NCI-H446 (cell line): ENCODE measurements around the gene ZNF76.

Experiments used
- DNase-seq, 2 experiments: peaks; one replicate each; lab custom pipeline; 2025; lab: John Stamatoyannopoulos, UW

Gene ZNF76

DNA sequence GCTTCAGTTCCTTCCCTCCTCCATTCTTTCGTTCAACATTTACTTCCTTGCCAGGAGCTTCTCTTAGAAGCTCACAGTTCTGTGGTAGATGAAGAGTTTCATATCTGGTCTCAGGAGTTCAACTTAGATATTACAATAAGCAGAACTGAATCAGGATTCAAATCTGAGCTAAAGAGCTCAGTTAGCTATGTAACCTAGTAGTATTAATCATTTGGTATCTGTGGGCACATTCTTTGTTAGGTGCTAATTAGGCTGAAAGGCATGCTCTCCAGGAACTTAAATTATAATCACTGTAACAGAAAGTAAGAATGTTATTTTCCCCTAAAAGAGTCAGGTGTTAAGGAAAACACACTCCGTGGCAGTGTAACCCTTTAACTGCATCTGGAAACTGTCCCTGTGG, 8.4 kb downstream of the ZNF76 start:
- no peak for DNase-seq

DNA sequence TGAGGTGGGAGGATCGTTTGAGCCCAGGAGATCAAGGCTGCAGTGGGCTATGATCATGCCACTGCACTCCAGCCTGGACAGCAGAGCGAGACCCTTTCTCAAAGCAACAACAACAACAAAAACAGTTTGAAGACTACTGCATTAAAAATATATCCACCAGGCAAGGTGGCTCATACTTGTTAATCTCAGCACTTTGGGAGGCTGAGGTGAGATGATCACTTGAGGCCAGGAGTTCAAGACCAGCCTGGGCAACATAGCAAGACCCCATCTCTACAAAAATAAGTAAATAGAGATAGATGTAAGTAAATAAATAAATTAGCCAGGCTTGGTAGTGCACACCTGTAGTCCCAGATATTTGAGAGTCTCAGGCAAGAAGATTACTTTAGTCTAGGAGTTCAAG, 12.5 kb downstream of the ZNF76 start:
- no peak for DNase-seq

- DNase-seq, result no peak
Observed at GRCh38 chr6:35273822-35274559, 14.5 kb downstream of the ZNF76 start.

GRCh38 chr6:35275744-35276260, 16.3 kb downstream of the ZNF76 start:
- DNase-seq, result no peak

DNA sequence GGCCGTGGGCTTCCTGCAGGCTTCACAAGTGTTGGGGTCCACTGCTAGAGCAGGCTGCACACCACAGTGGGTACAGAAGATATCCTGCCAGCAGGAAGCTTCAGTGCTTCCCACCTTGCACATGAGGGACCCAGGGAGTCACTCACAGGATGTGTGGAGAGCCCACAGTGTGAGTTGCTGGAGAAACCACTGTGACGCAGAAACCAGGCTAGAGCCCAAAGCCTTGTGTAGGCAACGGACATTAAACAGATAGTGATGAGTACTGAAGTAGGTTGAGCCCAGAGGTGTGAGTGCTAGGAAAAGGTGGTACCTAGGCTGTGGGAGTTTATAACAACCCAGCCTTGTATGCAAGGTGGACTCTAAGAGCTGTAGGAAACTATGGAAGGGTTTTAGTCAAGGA, 19.2 kb downstream of the ZNF76 start:
- no peak for DNase-seq

- no peak for DNase-seq
Observed at GRCh38 chr6:35280903-35281302, 21.4 kb downstream of the ZNF76 start.

DNA sequence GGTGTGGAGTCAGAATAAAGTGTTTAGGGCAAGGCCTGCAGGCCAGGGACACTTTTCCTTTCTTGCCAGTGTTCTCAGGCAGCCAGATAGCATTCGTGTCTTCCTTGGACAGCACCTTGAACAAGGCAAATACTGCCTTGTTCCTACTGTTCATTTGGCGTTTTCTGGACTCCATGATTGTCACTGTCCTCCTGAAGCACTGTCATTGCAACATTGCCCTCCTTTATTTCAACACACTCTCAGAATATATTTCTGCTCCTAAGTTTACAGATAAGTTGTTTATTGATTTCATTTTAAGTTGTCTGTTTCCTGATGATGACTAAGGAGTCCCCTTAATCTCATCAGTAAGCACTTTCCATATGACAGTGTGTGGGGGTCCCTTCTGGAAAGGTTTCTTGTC, 22.9 kb downstream of the ZNF76 start:
- no peak for DNase-seq

- DNase-seq, result no peak
Observed at GRCh38 chr6:35283361-35283760, 23.8 kb downstream of the ZNF76 start.

DNA sequence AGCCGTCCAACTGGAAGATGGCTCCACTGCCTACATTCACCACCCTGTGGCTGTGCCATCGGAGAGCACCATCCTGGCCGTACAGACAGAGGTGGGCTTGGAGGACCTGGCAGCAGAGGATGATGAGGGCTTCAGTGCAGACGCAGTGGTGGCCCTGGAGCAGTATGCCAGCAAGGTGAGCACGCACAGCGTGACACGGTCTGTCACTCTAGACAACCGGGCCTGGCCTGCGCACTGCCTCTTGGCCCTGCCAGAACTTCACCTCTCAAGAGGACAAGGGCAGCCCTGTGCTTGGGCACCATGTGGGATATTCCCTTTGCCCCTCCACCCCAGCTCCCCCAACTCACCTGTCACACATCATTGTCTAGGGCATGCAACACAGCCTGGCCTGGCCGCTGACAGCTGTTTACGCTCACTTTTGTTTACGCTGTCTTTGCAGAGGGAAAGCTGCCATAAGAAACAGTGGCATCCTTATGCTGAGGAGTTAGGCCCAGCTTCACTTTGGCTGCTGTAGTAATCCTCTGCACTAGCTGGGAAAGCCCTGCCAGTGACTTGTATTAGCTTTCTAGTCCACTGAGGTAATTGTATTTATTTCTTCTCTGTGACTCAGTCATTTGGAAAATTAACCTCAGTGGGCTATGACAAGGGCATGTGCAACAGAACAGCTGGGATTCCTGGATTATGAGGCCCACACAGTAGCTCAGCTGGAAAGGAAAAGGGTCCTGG, 28.3 kb downstream of the ZNF76 start:
- DNase-seq, result no peak

DNA sequence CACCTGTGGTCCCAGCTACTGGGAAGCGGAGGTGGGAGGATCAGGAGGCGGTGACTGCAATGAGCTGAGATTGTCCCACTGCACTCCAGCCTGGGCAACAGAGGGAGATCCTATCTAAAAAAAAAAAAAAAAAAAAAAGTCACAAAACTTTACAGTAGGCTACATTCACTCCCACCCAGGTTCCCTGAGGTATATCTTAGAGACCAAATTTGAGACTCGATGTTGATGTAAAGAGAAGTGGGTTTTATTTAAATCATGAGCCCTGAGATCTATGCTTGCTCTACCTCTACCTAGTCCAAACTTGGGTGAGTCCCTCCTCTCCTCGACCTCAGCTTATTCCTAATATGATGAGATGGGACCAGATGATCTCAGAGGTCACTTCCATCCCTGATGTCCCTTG, 29.3 kb downstream of the ZNF76 start:
- no peak for DNase-seq

- no peak for DNase-seq
Observed at GRCh38 chr6:35291491-35291890, 32.0 kb downstream of the ZNF76 start.

- no peak for DNase-seq
Observed at GRCh38 chr6:35292494-35292893, 33.0 kb downstream of the ZNF76 start.

- DNase-seq, result no peak
Observed at GRCh38 chr6:35293681-35294080, 34.1 kb downstream of the ZNF76 start.

DNA sequence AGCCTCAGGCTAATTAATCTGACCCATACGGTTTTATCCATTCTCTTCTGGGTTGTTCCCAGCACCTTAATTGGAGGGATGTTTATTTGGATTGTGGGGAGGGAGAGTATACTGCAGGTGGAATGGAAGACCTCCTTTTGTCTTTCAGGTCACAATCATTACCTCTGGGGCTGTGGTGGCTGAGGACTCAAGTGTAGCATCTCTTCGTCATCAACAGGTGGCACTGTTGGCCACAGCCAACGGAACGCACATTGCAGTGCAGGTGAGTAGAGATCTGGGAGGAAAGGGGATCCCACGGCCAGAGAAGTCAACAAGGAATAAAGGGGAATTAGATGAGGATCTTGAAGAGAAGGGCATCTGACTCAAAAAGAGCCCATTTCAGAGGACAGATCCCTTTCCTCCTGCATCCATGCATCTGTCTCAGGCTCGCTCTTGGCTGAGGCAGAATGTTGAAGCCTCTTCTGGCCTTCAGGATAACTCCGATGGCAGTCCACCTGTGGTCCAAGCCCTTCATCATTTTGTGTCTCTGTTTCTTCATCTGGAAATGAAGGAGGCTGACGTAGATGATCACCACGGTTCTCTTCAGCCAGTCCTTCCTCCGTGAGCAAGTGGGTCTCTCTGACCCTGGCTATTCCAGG, 34.9 kb downstream of the ZNF76 start:
- peak in 1 of 2 experiments; percentile 35 for DNase-seq

DNA sequence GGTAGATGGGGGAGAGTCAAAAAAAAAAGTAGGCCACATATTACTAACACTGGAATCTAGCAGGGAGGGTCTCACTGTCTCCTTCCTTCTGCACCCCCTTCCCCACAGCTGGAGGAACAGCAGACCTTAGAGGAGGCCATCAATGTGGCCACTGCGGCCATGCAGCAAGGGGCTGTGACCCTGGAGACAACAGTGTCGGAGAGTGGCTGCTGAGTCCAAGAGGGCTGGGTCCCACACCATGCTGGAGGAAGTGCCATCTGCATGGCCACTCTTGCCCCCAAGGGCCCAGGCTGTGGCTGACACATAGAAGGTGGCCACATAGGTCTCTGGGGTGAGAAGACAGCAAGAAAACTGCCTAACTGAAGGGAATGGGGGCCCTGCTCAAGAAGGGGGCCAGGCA, 35.5 kb downstream of the ZNF76 start:
- no peak for DNase-seq

- DNase-seq, result no peak
Observed at GRCh38 chr6:35295521-35296315, 36.2 kb downstream of the ZNF76 start.

- no peak for DNase-seq
Observed at GRCh38 chr6:35296931-35297600, 37.5 kb downstream of the ZNF76 start.

DNA sequence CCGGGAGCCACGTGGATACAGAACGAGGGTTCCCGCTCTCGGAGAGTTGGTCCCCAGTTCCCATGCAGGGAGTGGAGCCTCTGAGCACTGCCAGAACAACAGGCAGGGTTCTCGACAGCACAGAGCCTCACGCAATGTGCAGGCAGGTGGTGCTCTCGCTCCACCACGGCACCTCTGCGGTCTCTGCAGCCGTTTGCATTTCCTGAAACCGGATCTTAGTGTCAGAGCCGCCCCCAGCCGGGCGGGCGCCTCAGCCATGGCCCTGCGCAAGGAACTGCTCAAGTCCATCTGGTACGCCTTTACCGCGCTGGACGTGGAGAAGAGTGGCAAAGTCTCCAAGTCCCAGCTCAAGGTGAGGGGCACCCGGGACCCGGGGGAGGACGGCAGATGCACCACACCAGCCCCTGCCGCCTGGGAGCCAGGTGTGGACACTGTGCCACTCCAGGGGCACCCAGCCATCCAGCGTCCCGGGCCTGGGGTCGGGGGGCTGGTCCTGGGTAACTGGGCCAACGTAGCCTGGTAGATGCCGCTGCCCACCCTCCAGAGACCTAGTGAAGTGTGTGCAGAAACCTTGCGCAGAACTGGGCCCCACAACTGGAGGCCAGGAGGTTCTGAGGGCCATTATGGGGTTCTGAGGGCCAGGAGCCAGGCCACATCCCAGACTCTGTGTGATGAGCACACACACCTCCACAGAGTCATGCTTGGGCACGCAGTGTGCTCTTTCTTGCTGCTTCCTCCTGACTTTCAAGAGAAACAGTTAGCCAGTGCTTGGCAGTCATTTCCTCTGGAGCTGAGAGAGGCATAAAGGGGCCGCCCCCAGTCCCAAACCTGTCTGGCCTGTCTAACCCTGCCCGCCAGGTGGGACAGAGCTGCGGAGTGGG, 38.3 kb downstream of the ZNF76 start, which contains the start of gene DEF6:
Gene DEF6, plus strand, starts transcription at position 218 of the 881 bp plus-strand sequence. Its CDS starts 39 bp downstream, at position 257.
- DNase-seq, result peak in 1 of 2 experiments; percentile 19

DNA sequence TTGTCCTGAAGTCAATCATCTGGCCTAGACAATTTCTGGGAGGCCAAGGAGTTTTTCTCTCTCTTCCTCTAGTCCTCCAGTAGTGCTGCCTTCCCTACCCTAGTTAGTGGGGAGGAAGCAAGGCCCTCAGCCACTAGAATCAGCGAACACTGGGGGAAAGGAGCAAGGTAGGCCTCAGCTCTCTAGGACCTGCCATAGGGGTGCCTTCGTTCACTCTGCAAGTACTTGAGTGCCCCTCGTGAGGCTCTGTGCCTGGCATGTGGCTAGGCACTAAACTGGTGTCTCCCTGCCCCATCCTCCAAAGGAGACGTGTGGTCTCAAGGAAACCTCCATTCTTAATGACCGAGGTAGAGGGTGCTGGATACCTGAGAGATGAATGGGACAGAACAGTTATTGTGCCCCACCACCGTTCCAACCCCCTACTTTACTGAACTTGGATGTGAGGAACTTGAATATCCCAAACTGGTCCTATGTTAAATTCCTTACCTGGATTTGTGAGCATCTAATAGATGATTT, 39.1 kb downstream of the ZNF76 start:
- no peak for DNase-seq

GRCh38 chr6:35299674-35300073, 40.1 kb downstream of the ZNF76 start:
- no peak for DNase-seq
